HepG2 (cell line): ENCODE data around the gene PTPN2. TPM values are rescaled to one million over a fixed set of nuclear protein-coding genes. Genes with fewer than 3 reads are reported as not detected.

Source experiments
- ATAC-seq: fragments of 200-7000 bp; cut with Tn5 transposase; 3 replicates; pipeline ENCODE4 v1.9.1; 2020; ENCODE audit warnings: mild to moderate bottlenecking, moderate library complexity
- BruUV-seq: library from RNA; stranded (reverse); fragments of 400-500 nt; replicated peaks from 2 replicates; lab custom pipeline; 2021; lab: Mats Ljungman, UMichigan
- CTCF ChIA-PET: fragments of 300-600 bp; formaldehyde crosslinking; extraction: SDS; loops from one replicate; lab custom pipeline; 2021; ENCODE audit warnings: low total read pairs, inconsistent platforms, low intra/inter-chr PET ratio; lab: Yijun Ruan, JAX
- POLR2A ChIA-PET: fragments of 350-600 bp; sonication (Branson Sonifier 250); formaldehyde crosslinking; loops from one replicate; lab custom pipeline; 2020; ENCODE audit warnings: antibody characterized with exemption, inconsistent platforms; lab: Yijun Ruan, JAX
- DNase-seq: peaks from one replicate; pipeline ENCODE4 v3.0.0-alpha.2; 2015; ENCODE audit warnings: low spot score
- FAIRE-seq: peaks from 3 replicates; lab custom pipeline; 2011; peaks lifted over from hg19 to GRCh38; lab: Jason Lieb, UNC
- H2AFZ ChIP-seq: one replicate; pipeline ENCODE4 v1.6.1; 2011; ENCODE audit warnings: low read length, inconsistent platforms
- H3K27ac ChIP-seq: fragments of 300-600 bp; 3 replicates; pipeline ENCODE4 v1.8.0; 2011; ENCODE audit warnings: mixed run types, mild to moderate bottlenecking, mixed read lengths, low read length, inconsistent platforms; ENCODE audit not compliant: insufficient read depth; ENCODE audit errors: extremely low read length
- H3K27me3 ChIP-seq, 2 experiments: fragments of 200-600 bp in 1 of 2; 2 replicates in 1 of 2; 3 replicates in 1 of 2; pipeline versions ENCODE4 v1.6.0 to v1.8.0; 2011; ENCODE audit warnings: low read length in 2 of 2, mild to moderate bottlenecking in 2 of 2, moderate library complexity in 2 of 2, inconsistent platforms in 1 of 2; ENCODE audit not compliant: insufficient read depth in 2 of 2, control insufficient read depth in 1 of 2
- H3K36me3 ChIP-seq, 2 experiments: fragments of 200-600 bp in 1 of 2; replicated peaks in 1 of 2; 2 replicates in 1 of 2; 3 replicates in 1 of 2; pipeline versions ENCODE4 v1.5.1 to v1.8.0; 2011; ENCODE audit warnings: low read length in 2 of 2, inconsistent platforms in 1 of 2; ENCODE audit not compliant: insufficient read depth in 2 of 2, control insufficient read depth in 1 of 2
- H3K4me1 ChIP-seq: 2 replicates; pipeline ENCODE4 v1.5.1; 2012; ENCODE audit warnings: low read length, inconsistent platforms; ENCODE audit not compliant: insufficient read depth
- H3K4me2 ChIP-seq: 2 replicates; pipeline ENCODE4 v1.6.0; 2011; ENCODE audit warnings: low read depth, low read length, inconsistent platforms
- H3K4me3 ChIP-seq, 3 experiments: fragments of 200-600 bp in 1 of 3; sonication (generic), shearing (Covaris generic) in 1 of 3; replicated peaks in 1 of 3; 2 replicates each; pipeline ENCODE4 v1.5.1; 2011 to 2016; ENCODE audit warnings: low read length in 3 of 3, inconsistent platforms in 2 of 3, low read depth in 2 of 3, mild to moderate bottlenecking in 2 of 3, control low read depth in 1 of 3, mixed read lengths in 1 of 3; ENCODE audit not compliant: insufficient read depth in 1 of 3
- H3K79me2 ChIP-seq: one replicate; pipeline ENCODE4 v1.6.1; 2011; ENCODE audit warnings: low read length, inconsistent platforms; ENCODE audit not compliant: insufficient read depth
- H3K9ac ChIP-seq: 2 replicates; pipeline ENCODE4 v1.6.0; 2011; ENCODE audit warnings: mild to moderate bottlenecking, low read depth, low read length, inconsistent platforms; ENCODE audit not compliant: insufficient read depth
- H3K9me3 ChIP-seq: 2 replicates; pipeline ENCODE4 v1.5.1; 2012; ENCODE audit warnings: mild to moderate bottlenecking, low read length
- H4K20me1 ChIP-seq: 2 replicates; pipeline ENCODE4 v1.6.0; 2011; ENCODE audit warnings: inconsistent platforms, mild to moderate bottlenecking, low read length, moderate library complexity; ENCODE audit not compliant: insufficient read depth
- BRF2 ChIP-seq: sonication (generic); formaldehyde crosslinking; IDR thresholded peaks from 2 replicates; pipeline ENCODE4 v1.8.1; 2022; ENCODE audit warnings: mild to moderate bottlenecking, missing genetic modification reagents
- CBX1 ChIP-seq: IDR thresholded peaks from one replicate; pipeline ENCODE4 v1.6.1; 2016; ENCODE audit warnings: antibody characterized with exemption, low read depth
- CREB3 ChIP-seq: sonication (generic); formaldehyde crosslinking; IDR thresholded peaks from 2 replicates; pipeline ENCODE4 v1.5.0; 2020; ENCODE audit warnings: missing genetic modification reagents
- GZF1 ChIP-seq: sonication (generic); formaldehyde crosslinking; IDR thresholded peaks from 2 replicates; pipeline ENCODE4 v1.5.1; 2020; ENCODE audit warnings: mild to moderate bottlenecking, missing genetic modification reagents
- HOXA7 ChIP-seq: sonication (generic); formaldehyde crosslinking; IDR thresholded peaks from 2 replicates; pipeline ENCODE4 v1.8.1; 2022; ENCODE audit warnings: mild to moderate bottlenecking, missing genetic modification reagents, moderate library complexity
- MLX ChIP-seq: IDR thresholded peaks from 2 replicates; pipeline ENCODE4 v1.6.1; 2016
- MYPOP ChIP-seq: sonication (generic); formaldehyde crosslinking; IDR thresholded peaks from 2 replicates; pipeline ENCODE4 v1.8.1; 2023; ENCODE audit warnings: mild to moderate bottlenecking, moderate library complexity, missing genetic modification reagents
- SP2 ChIP-seq: sonication (generic); formaldehyde crosslinking; IDR thresholded peaks from 2 replicates; pipeline ENCODE4 v1.5.1; 2020; ENCODE audit warnings: mild to moderate bottlenecking, missing genetic modification reagents
- SYNCRIP ChIP-seq: fragments of 200-400 bp; formaldehyde crosslinking; IDR thresholded peaks from 2 replicates; pipeline ENCODE4 v1.6.1; 2018; ENCODE audit warnings: mild to moderate bottlenecking, low read depth, low read length; ENCODE audit not compliant: insufficient read depth
- YEATS2 ChIP-seq: sonication (generic); formaldehyde crosslinking; IDR thresholded peaks from 2 replicates; pipeline ENCODE4 v1.4.0; 2020; ENCODE audit warnings: missing genetic modification reagents, borderline replicate concordance
- ZBED4 ChIP-seq: sonication (generic); formaldehyde crosslinking; IDR thresholded peaks from 2 replicates; pipeline ENCODE4 v1.4.0; 2020; ENCODE audit warnings: missing genetic modification reagents, borderline replicate concordance
- ZNF18 ChIP-seq: sonication (generic); formaldehyde crosslinking; IDR thresholded peaks from 2 replicates; pipeline ENCODE4 v1.8.0; 2022; ENCODE audit warnings: mild to moderate bottlenecking, missing genetic modification reagents; ENCODE audit not compliant: insufficient replicate concordance
- ZNF432 ChIP-seq: sonication (generic); formaldehyde crosslinking; IDR thresholded peaks from 2 replicates; pipeline ENCODE4 v1.5.0; 2020; ENCODE audit warnings: missing genetic modification reagents, mild to moderate bottlenecking, borderline replicate concordance
- WGBS: methylation state at CpG from one replicate; pipeline ENCODE4 v1.1.6; 2017; ENCODE audit warnings: low lambda C conversion rate; 5-methylcytosine and 5-hydroxymethylcytosine counted together
- in situ Hi-C: cut with HindIII; loops from 2 replicates; pipeline ENCODE4 v1.10.0; 2017; ENCODE audit warnings: low pct_unique_long_range_greater_than_20kb; ENCODE audit not compliant: extremely low pct_ligation_motif_present
- intact Hi-C: fragments of 100-400 bp; cut with micrococcal nuclease; formaldehyde crosslinking; loops from one replicate; pipeline ENCODE4 v1.10.0; 2022; ENCODE audit not compliant: unreplicated experiment
- polyA plus RNA-seq, 8 experiments: library from polyadenylated mRNA; depleted of rRNA in 3 of 8; stranded (reverse) in 7 of 8; unstranded in 1 of 8; fragments of >200 nt; fragmentation: Illumina TruSeq in 4 of 8; extraction: Trizol in 4 of 8; gene quantifications; 2 replicates each; pipeline versions ENCODE4 v1.2.1 to v1.2.3, GENCODE V29; 2011 to 2016; ENCODE audit warnings: low read depth in 4 of 8, missing spikeins in 1 of 8, mixed read lengths in 1 of 8; ENCODE audit not compliant: insufficient read depth in 1 of 8
- total RNA-seq, 5 experiments: library from RNA; depleted of rRNA; stranded (reverse); fragments of >200 nt; fragmentation: Illumina TruSeq; extraction: Trizol; gene quantifications; 2 replicates each; pipeline ENCODE4 v1.2.3, GENCODE V29; 2016; ENCODE audit warnings: low read depth in 1 of 5

Gene PTPN2
- total and polyA plus RNA-seq, 2 of the 13 experiments (the other 11 are each of a cell fraction or from before 2014, with no cell fraction given) = 24.9 to 41.5 TPM

- H3K79me2 ChIP-seq = no peaks in the 10 kb centered on the region
- H3K4me2 ChIP-seq = peak overlapping the region; percentile 92
- in situ Hi-C loops = loop anchor here (5.0 kb wide), 1 partner anchor 40 kb away; no protein-coding TSS in a partner anchor
- peaks cover 51% of the 10 kb centered on the region for H3K4me1 ChIP-seq
- no peaks in the 10 kb centered on the region for H4K20me1 ChIP-seq
- H3K9ac ChIP-seq = peak overlapping the region; percentile 29; the same call in 1 of the 2 replicates
- intact Hi-C loops = loop anchor here (1.0 to 2.0 kb wide), 4 partner anchors 26 to 167 kb away; no protein-coding TSS in a partner anchor
- no peaks in the 10 kb centered on the region for H3K9me3 ChIP-seq
- CTCF ChIA-PET = interaction anchor here (0.9 to 2.4 kb wide), 4 partner anchors 23 to 167 kb away, joined by 3 to 25 read pairs (median 4); no protein-coding TSS in a partner anchor
- ATAC-seq (peak; percentile 98), FAIRE-seq (peak; percentile 94), DNase-seq (peak; percentile 72)
- POLR2A ChIA-PET = interaction anchor here (1.0 to 4.0 kb wide), 6 partner anchors 17 to 116 kb away, joined by 4 to 34 read pairs (median 6); partner anchors contain the start of genes CEP76, PSMG2 and PTPN2
- H3K27ac ChIP-seq = peak overlapping the region; percentile 38
- peak overlapping the region in 2 of 3 experiments; percentile 26 to 57; a peak in 2 of 6 replicates for H3K4me3 ChIP-seq
- H2AFZ ChIP-seq = peak overlapping the region; percentile 86
- 17% methylated on average over 1 of the region's 13 CpGs for WGBS
- no peaks in the 10 kb centered on the region for H3K36me3 ChIP-seq
- no TSS peak for BruUV-seq
- no peaks in the 10 kb centered on the region for H3K27me3 ChIP-seq
- TF ChIP-seq ZNF432 (no peak), HOXA7 (no peak), GZF1 (CRISPR knock-in tag) (no peak), SP2 (CRISPR knock-in tag) (no peak), BRF2 (CRISPR knock-in tag) (no peak), SYNCRIP (no peak), CBX1 (peak; percentile 38), MLX (peak; percentile 45; the same call in 1 of the 2 replicates), MYPOP (CRISPR knock-in tag) (0 out of 2 replicates have a peak, but pooled peaks have one; percentile 23), ZNF18 (no peak), YEATS2 (CRISPR knock-in tag) (peak; percentile 54; the same call in 1 of the 2 replicates), ZBED4 (CRISPR knock-in tag) (peak; percentile 44; the same call in 1 of the 2 replicates), CREB3 (CRISPR knock-in tag) (no peak)
Observed at GRCh38 chr18:12766986-12767433, 117.0 kb downstream of the PTPN2 start.
